Activated CD8-positive, alpha-beta memory T cell treated with anti-CD3 and anti-CD28 coated beads for 48 hours (primary cell): ENCODE measurements around the gene TBC1D2.
A peak's percentile ranks its signal among the peaks of the same experiment; 100 is the strongest.

Experiments used
- DNase-seq, 3 experiments: peaks; one replicate each; pipeline ENCODE4 v3.0.0-alpha.2; 2020; ENCODE audit warnings: low read depth in 2 of 3, low spot score in 2 of 3

The TBC1D2 gene

GRCh38 chr9:98218562-98219363 is 36.7 kb downstream of the TBC1D2 start:
- no peak for DNase-seq

- DNase-seq, result no peak
These were observed 38.2 kb downstream of the TBC1D2 start for GRCh38 chr9:98217255-98217654.

GRCh38 chr9:98216391-98216790 is 39.1 kb downstream of the TBC1D2 start:
- DNase-seq, result no peak

GRCh38 chr9:98215821-98216220 is 39.6 kb downstream of the TBC1D2 start:
- no peak for DNase-seq

GRCh38 chr9:98215271-98215670 is 40.2 kb downstream of the TBC1D2 start:
- no peak for DNase-seq

- no peak for DNase-seq
These were observed 40.6 kb downstream of the TBC1D2 start for GRCh38 chr9:98214811-98215210.

GRCh38 chr9:98211260-98211659 is 44.2 kb downstream of the TBC1D2 start:
- DNase-seq, result no peak

GRCh38 chr9:98210435-98210834 is 45.0 kb downstream of the TBC1D2 start:
- DNase-seq, result no peak

GRCh38 chr9:98209530-98209929 is 45.9 kb downstream of the TBC1D2 start:
- DNase-seq, result no peak

- no peak for DNase-seq
These were observed 46.8 kb downstream of the TBC1D2 start for GRCh38 chr9:98208635-98209034.

- no peak for DNase-seq
These were observed 47.8 kb downstream of the TBC1D2 start for GRCh38 chr9:98207606-98208005.

- no peak for DNase-seq
These were observed 48.7 kb downstream of the TBC1D2 start for GRCh38 chr9:98206754-98207153.

GRCh38 chr9:98204692-98205091 is 50.8 kb downstream of the TBC1D2 start:
- no peak for DNase-seq

- no peak for DNase-seq
These were observed 52.3 kb downstream of the TBC1D2 start for GRCh38 chr9:98203153-98203552.

- DNase-seq, result no peak
These were observed 53.2 kb downstream of the TBC1D2 start for GRCh38 chr9:98202252-98202651.

GRCh38 chr9:98201749-98202148 is 53.7 kb downstream of the TBC1D2 start:
- DNase-seq, result no peak

GRCh38 chr9:98201102-98201501 is 54.3 kb downstream of the TBC1D2 start:
- DNase-seq, result no peak

GRCh38 chr9:98199388-98200033 is 55.9 kb downstream of the TBC1D2 start:
- DNase-seq, result no peak

GRCh38 chr9:98195671-98196070 is 59.8 kb downstream of the TBC1D2 start:
- DNase-seq, result no peak

GRCh38 chr9:98193336-98193944 is 62.0 kb downstream of the TBC1D2 start:
- DNase-seq, result no peak

- peak; percentile 37 to 50 (median 46) for DNase-seq
These were observed 62.7 kb downstream of the TBC1D2 start, which contains the start of gene CORO2A for GRCh38 chr9:98192503-98193335. Gene CORO2A, minus strand, starts transcription at chr9:98192637. Its CDS starts 34,977 bp downstream, at chr9:98157660.
